IPS-NIHi7 (cell line): ENCODE data around the gene UNC5B.
"Not testable (repeated sequence)": the region's sequence is repeated elsewhere in the genome, so short reads cannot be mapped to it uniquely, and the experiment has no call there.

ENCODE experiments used
- DNase-seq: peaks from one replicate; pipeline ENCODE4 v3.0.0; 2012; ENCODE audit warnings: mixed read lengths; ENCODE audit errors: extremely low spot score

The UNC5B gene

DNA sequence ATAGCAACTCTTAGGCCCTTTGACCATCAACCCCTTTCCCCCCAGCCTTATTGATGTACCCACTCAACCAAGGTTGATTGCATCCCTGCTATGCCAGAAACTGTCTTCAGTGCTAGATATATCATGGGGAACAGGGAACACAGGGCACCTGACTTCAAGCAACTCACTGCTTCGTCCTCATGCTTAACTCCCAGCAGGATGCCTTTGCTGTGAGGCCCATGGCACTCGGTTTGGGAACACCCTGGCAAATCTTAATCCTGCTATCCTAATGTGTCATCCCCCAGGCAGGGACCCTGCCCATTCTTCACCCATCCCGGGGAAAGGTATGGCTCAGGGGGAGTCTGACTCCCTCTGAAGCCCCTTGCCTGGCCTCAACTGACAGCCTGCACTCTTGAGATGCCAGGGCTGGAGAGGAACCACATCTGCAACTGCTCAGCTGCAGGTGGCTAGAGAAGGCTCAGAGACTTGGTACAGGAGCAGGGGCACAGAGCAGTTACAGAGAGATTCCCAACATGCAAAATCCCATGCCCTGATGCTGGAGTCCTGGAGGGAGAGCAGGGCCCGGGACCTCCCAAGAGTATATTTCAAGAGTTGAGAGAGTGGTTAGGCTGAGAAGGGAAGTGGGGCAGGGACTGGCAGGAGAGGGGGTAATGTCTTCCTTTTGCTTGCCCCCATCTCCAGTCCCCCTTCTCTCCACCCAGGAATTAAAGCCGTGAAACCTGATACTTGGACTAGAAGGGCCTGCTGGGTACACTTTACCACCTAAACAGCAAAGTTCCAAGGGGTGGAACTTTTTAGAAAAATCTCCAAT, 2.4 kb upstream of the UNC5B start:
- no peak for DNase-seq

DNA sequence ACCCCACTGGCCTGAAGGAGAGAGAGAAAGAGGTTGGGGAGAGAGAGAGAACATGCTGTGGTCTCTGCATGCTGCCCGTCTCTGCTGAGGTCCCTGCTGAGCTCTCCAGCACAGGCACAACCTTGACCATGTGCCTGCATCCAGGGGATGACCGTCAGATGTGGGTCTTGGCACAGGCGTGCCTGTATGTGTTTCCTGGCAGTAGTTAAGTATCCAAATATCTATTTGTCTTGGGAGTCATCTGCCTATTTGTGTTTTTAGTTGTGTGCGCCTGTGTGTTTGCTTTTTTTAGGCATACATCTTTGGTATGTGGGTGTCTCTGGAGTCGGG, 1.9 kb upstream of the UNC5B start:
- DNase-seq, result no peak

DNA sequence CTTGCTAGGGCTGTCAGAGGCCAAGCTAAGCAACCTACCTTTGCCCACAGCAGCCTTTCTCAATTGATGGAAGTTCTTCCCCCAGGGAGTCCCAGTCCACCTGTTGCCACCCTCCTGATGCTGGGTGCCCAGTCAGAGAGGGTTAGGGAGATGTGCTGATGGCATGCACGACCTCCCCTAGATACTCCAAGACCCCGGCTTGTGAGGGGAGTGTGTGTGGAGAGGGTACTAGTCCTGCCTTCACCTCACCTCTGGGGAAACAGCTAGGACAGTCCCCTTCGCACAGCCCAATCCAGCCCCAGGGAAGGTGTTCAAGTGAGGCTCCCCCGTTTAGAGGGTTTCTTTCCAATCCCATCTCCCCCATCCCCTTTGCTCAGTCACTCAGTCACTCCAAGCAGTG, 1.3 kb upstream of the UNC5B start:
- no peak for DNase-seq

DNA sequence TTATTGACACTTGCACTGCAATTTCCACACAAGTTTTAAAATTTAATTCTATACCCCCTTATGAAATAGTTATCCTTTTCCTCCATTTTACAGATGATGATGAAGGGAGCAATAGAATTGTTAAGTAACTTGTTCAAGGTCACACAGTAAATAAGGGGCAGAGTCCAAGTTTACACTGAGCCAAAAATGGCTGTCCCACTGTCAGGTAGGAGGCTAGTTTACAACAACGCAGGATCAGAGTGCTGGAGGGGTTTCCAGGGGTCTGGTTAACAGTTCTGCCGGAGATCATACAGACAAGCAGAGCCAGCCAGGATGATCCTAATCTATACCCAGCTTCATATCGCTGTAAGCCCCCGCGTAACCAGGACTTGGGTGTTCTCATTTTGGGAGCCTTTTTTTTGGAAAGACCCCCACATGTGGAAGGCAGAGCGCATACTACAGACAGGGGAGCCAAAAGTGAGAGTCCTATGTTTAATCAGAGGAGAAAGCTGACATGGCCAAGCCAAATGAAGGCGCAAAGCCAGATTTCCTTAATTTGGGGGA, 524 bp upstream of the UNC5B start:
- no peak for DNase-seq

DNA sequence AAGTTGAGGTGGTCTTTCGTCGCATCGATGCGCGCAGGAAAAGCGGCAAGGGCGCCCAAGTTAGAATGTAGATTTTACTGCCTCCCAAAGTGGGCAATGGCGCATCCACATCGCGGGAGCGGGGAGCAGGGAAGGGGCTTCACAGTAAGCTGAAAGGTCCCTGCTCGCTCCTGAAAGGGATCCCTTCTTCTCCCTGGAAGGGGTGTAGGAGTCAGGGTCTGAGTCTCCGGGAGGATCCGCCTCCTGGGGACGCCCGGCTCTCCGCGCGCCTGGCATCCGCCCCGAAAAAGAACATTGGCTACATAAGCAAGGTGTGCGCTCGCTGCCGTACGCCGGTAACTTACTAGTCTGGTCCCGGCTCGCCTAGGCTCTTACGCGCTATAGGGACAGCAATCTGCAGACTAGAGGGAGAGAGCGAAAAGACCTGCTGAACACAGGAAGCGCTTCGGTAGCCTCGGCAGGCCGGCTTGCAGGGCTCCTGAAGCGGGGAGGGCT, 804 bp downstream of the UNC5B start:
- DNase-seq, result no peak

DNA sequence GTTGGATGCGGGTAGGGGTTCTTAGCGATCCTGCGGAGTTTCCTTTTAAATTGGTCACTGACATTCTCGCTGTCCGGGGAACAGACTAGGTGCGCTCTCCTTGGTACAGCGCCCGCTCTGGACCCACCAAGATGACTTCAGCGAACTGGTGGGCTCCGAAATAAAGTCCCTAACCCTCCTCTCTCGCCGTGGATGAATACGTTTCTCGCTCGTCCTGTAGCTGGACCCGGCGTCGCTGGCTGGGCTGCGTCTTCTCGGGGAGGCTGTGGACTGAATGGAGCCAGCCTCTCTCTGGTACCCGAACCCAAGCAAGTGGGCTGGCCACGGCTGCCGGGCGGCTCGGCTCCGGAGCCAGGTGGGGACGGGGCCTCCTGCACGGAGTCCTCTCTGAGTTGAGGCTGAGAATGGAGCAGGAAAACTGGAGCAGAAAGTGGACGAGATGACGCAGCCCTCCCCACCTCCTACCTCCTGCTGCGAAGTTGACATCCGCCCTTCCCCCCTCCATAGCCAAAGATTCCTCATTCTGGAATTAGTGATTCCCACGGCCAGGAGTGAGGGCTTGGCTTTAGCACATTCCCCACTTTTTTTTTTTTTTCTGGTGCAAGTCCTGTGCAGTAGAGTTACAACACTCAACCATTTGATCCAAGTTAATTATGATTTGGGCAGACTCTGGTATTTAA, 1.5 kb downstream of the UNC5B start:
- no peak for DNase-seq

DNA sequence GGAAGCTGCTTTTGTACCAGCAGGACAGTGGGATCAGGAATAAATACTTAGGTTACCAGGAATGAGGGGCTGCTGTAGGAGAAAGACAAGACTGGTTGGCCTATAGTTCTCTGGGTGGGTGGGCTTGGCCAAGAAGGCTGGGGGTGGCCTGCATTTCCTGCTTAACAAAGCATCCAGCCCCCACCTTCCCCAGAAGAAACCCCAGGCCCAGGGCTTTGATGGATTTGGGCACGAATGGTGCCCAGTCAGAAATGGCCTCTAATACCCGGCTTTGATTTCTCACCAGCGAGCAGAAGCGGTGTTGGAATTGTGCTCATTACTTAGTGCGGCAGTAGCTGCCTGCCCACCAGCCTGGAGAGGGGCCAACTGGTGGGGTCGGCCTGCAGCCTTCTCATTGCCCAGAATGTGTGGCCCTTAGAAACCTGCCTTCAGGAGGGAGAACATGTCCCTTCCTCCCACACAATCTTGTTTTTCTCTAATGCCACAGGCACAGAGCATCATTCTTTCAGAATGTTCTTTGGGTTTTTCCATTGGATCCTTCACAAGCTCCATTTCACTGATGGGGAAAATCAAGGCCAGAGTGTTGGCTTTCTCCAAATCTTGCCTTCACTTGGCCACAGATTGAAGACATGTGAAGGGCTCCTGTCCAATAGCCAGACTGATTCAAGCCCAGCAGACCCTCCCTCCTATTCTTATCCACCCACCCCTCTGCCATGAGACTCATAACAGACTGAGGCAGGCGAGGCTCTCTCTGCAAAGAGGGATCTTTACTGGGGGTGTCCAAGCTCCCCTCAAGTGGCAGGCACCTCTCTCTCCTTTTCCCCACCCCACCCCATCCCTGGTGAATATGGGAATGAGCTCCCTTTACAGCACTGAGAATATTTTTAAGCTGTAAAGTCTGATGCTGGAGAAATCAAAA, 2.5 kb downstream of the UNC5B start:
- no peak for DNase-seq

DNA sequence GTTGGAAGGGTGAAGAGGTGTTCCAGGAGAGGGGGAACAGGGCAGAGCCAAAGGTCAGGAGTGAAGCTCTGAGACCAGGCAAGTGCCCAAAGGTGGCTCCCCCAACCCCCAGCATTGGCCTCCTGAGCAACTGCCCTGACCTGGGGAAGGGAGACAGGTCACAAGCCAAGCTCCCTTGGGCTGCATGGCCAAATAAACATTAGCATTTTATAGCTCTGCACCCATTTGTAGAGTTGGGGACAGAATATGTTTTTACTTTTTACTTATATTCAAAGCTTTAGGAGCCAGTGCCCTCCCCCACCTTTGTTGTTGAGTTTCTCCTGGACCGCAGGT, 4.0 kb downstream of the UNC5B start:
- DNase-seq, result no peak

DNA sequence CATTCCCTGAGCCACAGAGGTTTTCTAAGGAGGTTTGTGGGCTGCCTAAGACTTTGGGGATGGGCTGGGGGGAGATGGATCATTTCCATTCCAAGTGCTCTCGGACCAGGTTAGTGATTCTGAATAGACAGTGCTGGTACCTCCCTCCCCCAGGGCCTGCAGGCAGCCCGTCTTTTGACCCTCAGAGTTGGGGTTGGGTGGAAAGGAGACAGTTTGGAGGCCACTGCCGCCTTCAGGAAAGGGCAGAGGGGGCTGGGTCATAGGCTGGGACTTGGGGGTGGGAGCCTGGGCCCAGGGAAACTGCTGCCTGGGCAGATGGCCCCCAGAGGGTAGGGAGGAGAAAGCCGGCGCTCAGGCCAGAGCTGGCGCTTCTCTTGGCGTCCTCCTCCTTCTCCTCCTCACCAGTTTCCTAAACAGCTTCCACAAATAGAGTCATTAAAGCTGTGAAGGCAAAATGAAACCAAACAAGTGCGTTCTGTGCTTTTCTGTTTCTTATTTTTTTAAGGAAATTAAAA, 4.4 kb downstream of the UNC5B start:
- no peak for DNase-seq

DNA sequence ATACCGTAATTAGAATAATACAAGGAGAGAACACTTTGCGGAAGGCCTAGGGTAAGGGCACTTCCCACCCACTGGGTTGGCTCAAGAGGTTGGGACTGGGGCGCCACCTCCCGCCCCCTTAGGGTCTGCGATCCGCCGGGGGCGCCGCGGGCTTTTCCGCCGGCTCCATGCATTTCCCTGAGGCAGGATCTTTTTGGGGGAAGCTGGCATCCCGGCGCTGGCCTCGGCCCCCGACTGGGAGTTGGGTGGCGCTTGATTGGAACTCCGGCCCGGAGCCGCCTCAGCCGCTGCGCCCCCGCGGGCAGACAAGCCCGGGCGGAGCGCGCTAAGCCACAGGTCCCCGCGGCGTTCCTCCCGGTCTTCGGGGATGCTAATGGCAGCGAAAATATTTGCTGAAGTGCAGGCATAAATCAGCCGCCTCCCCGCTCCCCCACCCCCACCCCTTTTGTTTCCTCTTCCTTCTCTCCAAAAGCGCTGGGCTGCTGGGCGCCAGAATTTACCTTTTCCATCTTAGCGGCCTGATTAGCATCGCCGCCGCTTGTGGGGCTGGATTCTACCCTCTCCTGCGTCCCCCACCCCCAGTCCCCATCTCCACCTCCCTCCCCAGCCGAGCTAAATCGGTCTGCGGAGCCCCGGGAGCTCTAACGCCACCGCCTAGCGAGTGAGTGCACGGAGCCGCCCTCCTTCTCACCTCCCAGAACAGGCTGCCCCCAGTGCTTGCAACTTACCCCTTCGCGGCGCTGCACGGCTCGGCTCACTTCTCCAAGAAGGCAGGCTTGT, 5.1 kb downstream of the UNC5B start:
- peak; percentile 72 for DNase-seq

DNA sequence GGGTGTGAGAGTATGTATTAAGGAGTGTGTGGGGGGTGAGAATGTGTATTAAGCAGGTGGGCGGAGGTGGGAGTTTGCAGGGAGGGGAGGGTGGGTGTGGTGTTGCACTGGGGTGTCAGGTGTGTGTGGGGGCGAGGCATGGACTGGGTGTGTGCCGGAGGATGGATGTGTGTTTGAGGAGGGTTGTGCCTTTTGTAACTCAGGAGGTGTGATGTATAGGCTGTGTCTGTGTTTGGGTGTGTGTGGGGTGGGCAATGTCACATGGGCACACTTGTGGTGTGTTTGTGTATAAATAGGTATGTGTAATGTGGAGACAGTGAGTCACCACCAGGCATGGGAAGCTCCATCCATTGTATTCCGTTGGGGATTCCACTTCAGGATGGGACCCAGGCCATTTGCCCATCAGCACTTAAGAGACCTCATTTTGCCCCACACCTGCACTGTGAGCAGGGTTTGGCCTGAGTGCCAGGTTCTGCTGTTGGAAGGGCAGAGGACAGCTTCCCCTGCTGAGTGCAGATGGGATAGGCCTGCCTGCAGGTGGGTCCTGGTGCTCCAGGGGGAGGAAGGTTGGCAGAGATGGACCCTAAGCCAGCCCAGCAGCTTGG, 5.8 kb downstream of the UNC5B start:
- no peak for DNase-seq

DNA sequence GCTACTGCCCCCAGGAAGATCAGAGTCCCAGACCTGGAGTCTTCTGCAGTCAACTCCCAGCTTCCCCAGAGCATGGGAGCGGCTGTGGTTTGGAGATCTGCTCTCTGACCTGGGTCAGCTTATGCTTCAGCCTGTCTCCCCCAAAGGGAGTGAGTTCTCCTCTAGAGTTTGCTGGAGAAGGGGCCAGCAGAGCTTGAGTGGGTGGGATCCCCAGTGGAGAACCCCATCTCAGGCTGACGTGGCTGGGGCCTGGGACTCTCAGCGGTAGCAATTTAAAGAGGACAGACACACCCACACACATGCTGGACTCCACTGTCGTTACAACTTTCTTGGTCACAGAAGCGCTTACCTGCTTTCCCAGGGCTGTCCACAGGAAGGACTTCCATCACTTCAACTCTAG, 6.3 kb downstream of the UNC5B start:
- no peak for DNase-seq

DNA sequence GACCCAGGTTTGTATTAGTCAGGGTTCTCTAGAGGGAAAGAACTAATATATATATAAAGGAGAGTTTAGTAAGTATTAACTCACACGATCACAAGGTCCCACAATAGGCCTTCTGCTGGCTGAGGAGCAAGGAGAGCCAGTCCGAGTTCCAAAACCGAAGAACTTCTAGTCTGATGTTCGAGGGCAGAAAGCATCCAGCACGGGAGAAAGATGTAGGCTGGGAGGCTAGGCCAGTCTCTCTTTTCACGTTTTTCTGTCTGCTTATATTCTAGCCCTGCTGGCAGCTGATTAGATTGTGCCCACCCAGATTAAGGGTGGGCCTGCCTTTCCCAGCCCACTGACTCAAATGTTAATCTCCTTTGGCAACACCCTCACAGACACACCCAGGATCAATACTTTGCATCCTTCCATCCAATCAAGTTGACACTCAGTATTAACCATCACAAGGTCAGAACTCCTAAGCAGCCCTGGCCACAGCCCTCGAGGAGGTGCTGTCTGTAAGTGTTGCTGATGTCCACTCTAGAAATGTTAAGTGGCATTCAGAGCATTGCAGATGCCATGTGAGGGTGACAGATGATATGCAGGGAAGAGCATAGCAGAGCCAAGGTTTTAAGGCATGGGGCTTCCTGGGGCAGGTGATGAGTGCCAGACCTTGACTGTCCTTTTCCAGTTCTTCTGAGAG, 7.0 kb downstream of the UNC5B start:
- not testable (repeated sequence) for DNase-seq

DNA sequence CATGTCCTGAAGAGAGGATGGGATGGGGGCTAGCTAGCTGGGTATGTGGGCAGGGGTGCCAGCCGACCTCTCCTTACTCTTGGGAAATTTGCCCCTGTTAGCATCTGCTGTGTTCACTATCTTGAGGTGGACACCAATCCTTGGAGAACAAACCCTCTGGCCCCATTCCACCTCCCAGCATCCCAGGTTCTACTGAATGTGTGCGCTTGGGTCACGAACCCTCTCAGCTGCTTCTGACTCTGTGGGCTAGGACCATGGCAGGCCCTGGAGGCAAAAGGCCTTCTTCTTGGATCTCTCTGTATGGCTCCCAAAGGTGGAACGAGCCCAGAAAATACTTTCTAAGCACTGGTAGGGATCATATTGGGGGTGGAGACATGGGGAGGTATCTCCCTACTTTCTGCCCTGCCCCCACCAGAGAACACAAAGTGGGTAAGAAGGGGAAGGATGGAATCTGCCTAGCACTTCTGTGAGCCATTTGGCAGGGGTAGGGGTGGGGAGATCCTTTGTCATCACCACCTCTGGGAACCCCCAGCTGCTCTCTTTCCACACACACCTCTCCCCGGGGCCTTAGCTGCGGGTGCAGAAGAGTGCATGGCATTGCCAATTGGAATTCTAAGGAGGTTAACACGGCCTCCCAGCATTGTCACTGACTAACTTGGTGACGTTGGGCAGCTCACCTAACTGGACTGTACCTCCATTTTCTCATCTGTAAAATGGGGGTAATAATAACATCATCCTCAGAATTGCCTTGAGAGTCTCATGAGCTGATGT, 7.7 kb downstream of the UNC5B start:
- no peak for DNase-seq

DNA sequence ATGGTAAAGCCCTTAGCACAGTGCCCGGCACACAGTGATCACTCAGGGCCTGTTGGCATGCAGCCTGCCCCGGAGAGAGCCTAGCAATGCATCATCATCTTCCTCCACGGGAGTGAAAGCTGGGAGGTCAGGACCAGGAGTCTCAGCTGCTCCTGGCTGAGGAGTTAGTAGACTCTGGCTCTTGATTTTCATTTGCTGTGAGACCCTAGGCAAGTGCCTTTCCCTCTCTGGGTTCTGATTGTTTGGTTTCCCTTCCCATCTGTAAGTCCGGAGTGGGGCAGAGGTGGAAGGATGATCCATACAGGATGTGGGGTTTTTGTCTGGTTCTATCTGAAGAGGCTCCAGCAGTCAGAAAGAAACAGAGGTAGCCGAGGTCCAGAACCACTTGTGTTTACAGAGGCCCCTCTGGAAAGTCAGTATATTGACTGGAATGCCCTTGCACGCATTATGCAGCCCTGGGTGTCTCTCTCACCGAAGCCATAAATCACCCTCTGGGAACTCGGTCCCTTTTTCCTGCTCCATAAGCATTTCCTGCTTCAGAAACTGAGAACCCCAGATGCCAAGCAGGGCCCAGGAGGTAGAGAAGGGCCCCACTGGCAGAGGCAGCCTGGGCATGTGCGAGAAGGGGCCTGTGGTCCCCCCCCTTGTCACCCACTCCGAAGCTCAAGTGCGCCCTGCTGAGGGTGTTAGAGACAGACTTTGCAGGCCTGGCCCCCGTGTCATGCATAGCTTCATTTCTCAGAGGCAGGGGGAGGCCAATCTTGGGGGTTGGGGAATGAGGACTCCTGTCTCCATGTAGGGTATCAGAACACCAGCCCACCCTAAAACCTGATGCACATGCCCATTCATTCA, 8.5 kb downstream of the UNC5B start:
- DNase-seq, result no peak

DNA sequence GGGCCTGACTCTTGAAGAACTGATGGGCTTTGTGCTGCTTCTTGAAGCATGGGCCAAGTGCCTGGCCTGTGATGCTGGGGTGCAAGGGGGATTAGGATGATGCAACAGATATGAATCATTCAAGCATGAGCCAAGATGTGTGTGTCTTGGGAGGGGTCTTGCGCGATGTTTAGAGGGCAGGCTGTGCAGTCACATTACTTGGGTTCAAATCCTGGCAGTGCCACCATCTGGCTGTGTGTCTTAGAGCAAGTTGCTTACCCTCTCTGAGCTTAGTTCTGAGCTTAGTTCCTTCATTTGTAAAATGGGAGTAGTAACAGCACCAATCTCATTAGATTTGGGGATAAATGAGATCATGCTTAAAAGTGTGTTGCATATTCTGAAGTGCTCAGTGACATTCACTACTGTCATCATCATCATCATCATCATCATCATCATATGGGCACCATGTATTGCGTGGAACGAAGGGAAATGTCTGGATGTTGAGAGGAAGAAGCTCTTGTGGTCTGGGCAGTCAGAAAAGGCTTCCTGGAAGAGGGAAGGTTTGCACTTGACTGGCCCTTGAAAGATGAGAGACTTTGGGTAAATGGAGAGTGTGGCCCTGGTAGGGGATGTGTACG, 9.3 kb downstream of the UNC5B start:
- DNase-seq, result no peak

DNA sequence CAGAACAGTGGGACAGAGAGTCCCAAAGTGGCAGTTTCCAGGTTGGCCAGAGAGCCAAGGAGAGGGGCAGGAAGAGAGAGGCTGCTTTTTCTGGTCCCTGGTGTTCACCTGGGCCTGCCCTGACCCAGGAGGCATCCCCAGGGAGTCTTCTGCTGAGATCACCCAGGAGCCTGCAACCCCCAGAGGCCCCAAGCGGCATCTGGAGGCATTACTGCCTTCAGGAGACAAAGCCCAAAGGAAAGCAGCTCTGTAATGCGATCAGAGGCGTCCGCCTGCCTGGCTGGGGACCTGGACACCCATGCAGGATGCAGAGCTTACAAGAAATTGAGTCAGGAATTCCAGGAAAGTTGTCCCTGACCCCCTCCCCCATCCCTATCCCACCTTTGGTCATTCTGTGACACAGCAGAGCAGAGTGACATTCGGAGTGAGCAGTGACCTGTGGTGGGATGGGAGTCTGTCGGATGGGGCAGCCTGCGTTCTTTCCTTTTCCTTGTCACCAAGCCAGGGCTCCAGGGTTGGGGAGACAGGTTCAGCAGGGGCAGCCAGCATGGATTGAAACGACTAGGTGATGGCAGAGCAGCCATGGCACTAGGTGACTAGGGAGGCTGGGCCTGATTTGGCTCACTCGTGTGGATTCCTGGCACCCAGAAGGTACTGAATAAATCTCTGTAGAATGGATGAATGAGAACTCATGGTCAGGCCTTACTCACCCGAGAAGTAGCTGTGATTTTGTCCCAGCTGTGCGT, 10.4 kb downstream of the UNC5B start:
- no peak for DNase-seq
